ENCODE results near the gene PIP5KL1. TPM values are rescaled to one million over a fixed set of nuclear protein-coding genes. Genes with fewer than 3 reads are reported as not detected.

The PIP5KL1 gene
- total and polyA plus RNA-seq, 2 experiments from 2014 or later: 13.4 to 19.5 TPM

- H3K4me1 ChIP-seq (ENCODE audit: insufficient read depth): no peaks in the 10 kb centered on the region
- H3K27ac ChIP-seq (ENCODE audit: low read depth): no peak overlapping the region
- no peak for DNase-seq (ENCODE audit: low spot score)
- no peaks in the 10 kb centered on the region for H3K9me2 ChIP-seq (ENCODE audit: insufficient read depth)
- no peak overlapping the region for H3K4me3 Mint-ChIP-seq
- peaks cover 24% of the 10 kb centered on the region for H3K27me3 Mint-ChIP-seq (ENCODE audit: insufficient read depth, low read depth, poor library complexity)
- no peaks in the 10 kb centered on the region for H3K9me3 Mint-ChIP-seq
- no peak overlapping the region for H3K4me3 ChIP-seq
- no peak overlapping the region for H3K4me2 ChIP-seq
- 0 out of 2 replicates have a peak, but pooled peaks cover 6% of the 10 kb centered on the region for H3F3A ChIP-seq (replicated peaks; ENCODE audit: low read depth)
- H3K36me3 ChIP-seq (ENCODE audit: insufficient read depth): peaks cover 7% of the 10 kb centered on the region
- no peak overlapping the region for H3K27ac Mint-ChIP-seq
- H2AFZ ChIP-seq: no peak overlapping the region
- H3K36me3 Mint-ChIP-seq (ENCODE audit: low read depth): peaks cover 30% of the 10 kb centered on the region
- H4K20me1 ChIP-seq (replicated peaks; ENCODE audit: insufficient read depth): peaks cover 9% of the 10 kb centered on the region
- H3K79me2 ChIP-seq (replicated peaks; ENCODE audit: insufficient read depth): no peaks in the 10 kb centered on the region
- peaks cover 21% of the 10 kb centered on the region for H3K4me1 Mint-ChIP-seq
- peak; percentile 58 for ATAC-seq
- no peak for TF ChIP-seq EZH2 (IDR thresholded peaks at IDR 0.05; ENCODE audit: low read depth, unreplicated experiment)
- no peak for TF ChIP-seq EZH2phosphoT487 (IDR thresholded peaks at IDR 0.05; ENCODE audit: unreplicated experiment)
- TF ChIP-seq REST (IDR thresholded peaks at IDR 0.05; ENCODE audit: unreplicated experiment): no peak
- TF ChIP-seq, protein P1, sequence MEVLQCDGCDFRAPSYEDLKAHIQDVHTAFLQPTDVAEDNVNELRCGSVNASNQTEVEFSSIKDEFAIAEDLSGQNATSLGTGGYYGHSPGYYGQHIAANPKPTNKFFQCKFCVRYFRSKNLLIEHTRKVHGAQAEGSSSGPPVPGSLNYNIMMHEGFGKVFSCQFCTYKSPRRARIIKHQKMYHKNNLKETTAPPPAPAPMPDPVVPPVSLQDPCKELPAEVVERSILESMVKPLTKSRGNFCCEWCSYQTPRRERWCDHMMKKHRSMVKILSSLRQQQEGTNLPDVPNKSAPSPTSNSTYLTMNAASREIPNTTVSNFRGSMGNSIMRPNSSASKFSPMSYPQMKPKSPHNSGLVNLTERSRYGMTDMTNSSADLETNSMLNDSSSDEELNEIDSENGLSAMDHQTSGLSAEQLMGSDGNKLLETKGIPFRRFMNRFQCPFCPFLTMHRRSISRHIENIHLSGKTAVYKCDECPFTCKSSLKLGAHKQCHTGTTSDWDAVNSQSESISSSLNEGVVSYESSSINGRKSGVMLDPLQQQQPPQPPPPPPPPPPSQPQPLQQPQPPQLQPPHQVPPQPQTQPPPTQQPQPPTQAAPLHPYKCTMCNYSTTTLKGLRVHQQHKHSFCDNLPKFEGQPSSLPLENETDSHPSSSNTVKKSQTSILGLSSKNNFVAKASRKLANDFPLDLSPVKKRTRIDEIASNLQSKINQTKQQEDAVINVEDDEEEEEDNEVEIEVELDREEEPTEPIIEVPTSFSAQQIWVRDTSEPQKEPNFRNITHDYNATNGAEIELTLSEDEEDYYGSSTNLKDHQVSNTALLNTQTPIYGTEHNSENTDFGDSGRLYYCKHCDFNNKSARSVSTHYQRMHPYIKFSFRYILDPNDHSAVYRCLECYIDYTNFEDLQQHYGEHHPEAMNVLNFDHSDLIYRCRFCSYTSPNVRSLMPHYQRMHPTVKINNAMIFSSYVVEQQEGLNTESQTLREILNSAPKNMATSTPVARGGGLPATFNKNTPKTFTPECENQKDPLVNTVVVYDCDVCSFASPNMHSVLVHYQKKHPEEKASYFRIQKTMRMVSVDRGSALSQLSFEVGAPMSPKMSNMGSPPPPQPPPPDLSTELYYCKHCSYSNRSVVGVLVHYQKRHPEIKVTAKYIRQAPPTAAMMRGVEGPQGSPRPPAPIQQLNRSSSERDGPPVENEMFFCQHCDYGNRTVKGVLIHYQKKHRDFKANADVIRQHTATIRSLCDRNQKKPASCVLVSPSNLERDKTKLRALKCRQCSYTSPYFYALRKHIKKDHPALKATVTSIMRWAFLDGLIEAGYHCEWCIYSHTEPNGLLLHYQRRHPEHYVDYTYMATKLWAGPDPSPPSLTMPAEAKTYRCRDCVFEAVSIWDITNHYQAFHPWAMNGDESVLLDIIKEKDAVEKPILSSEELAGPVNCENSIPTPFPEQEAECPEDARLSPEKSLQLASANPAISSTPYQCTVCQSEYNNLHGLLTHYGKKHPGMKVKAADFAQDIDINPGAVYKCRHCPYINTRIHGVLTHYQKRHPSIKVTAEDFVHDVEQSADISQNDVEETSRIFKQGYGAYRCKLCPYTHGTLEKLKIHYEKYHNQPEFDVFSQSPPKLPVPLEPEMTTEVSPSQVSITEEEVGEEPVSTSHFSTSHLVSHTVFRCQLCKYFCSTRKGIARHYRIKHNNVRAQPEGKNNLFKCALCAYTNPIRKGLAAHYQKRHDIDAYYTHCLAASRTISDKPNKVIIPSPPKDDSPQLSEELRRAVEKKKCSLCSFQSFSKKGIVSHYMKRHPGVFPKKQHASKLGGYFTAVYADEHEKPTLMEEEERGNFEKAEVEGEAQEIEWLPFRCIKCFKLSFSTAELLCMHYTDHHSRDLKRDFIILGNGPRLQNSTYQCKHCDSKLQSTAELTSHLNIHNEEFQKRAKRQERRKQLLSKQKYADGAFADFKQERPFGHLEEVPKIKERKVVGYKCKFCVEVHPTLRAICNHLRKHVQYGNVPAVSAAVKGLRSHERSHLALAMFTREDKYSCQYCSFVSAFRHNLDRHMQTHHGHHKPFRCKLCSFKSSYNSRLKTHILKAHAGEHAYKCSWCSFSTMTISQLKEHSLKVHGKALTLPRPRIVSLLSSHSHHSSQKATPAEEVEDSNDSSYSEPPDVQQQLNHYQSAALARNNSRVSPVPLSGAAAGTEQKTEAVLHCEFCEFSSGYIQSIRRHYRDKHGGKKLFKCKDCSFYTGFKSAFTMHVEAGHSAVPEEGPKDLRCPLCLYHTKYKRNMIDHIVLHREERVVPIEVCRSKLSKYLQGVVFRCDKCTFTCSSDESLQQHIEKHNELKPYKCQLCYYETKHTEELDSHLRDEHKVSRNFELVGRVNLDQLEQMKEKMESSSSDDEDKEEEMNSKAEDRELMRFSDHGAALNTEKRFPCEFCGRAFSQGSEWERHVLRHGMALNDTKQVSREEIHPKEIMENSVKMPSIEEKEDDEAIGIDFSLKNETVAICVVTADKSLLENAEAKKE (CRISPR knock-in tag; IDR thresholded peaks at IDR 0.05): no peak
- no peaks in the 10 kb centered on the region for H3K27me3 ChIP-seq (ENCODE audit: insufficient read depth)
Observed at GRCh38 chr9:127886401-127886972, 44.1 kb downstream of the PIP5KL1 start.
